Erythroblast (primary cell): ENCODE results near the gene SPATA3.

Experiments used
- GATA1 ChIP-seq: IDR thresholded peaks from 2 replicates; pipeline ENCODE4 v1.6.1; 2011; ENCODE audit warnings: low read depth, mild to moderate bottlenecking, control low read depth, low read length, moderate library complexity
- POLR2A ChIP-seq: IDR thresholded peaks from 2 replicates; pipeline ENCODE4 v1.6.1; 2011; ENCODE audit warnings: mild to moderate bottlenecking, low read length

DNA sequence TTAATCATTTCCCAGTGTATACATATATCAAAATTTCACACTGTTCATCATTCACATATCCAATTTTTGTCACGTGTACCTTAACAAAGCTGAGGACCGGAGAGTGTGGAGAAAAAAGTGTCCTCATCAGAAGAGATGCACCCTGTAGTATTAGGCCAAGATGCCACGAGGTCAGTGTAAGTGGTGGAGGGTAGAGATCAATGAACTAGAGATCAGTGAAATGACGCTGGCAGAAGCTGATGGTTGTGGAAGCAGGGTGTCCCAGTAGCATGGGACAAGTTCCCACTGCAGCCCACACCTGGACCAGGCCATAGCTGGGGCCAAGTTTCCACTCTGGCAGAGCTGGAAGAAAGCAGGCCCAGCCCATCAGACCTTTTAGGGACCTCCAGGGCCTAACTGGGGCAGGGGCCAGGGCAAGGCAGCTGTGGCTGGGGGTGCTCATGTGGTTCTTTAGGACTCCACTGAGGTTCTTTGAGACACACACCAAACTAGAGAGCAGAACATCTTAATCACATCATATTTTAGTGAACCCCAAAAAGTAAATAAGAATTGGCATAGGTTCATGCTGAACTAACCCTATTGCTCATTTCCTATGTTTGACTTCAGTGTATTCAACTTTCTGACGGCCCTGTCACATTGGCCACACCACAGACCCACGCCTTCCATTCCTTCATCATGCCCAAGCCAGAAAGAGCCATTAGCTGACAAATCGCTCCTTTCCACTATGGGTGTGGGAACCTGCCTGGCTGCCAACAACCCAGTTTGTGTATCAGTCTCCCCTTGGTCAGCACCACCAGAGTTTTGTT is 49.3 kb upstream of the SPATA3 start:
- TF ChIP-seq POLR2A (no peak), GATA1 (no peak)
